ENCODE results near the gene PDZD2.

The PDZD2 gene

GRCh38 chr5:32153723-32154122 lies 514.8 kb downstream of the PDZD2 start:
- TF ChIP-seq CTCF (IDR thresholded peaks at IDR 0.05; ENCODE audit: extremely low read depth, insufficient read depth, missing control alignments) = no peak
- in situ Hi-C loops (cut with MboI; ENCODE audit: low pct_unique_long_range_greater_than_20kb, low sequenced_read_pairs, unreplicated experiment) = no loop called here
- DNase-seq (ENCODE audit: low spot score) = no peak

GRCh38 chr5:32155211-32155610 lies 516.3 kb downstream of the PDZD2 start:
- no peak for TF ChIP-seq CTCF (IDR thresholded peaks at IDR 0.05; ENCODE audit: extremely low read depth, insufficient read depth, missing control alignments)
- in situ Hi-C loops (cut with MboI; ENCODE audit: low pct_unique_long_range_greater_than_20kb, low sequenced_read_pairs, unreplicated experiment) = no loop called here
- no peak for DNase-seq (ENCODE audit: low spot score)

- TF ChIP-seq CTCF (IDR thresholded peaks at IDR 0.05; ENCODE audit: extremely low read depth, insufficient read depth, missing control alignments) = no peak
- no peak for DNase-seq (ENCODE audit: low spot score)
- in situ Hi-C loops (cut with MboI; ENCODE audit: low pct_unique_long_range_greater_than_20kb, low sequenced_read_pairs, unreplicated experiment) = no loop called here
Measured at GRCh38 chr5:32156635-32157034, 517.7 kb downstream of the PDZD2 start.

GRCh38 chr5:32157078-32157477 lies 518.1 kb downstream of the PDZD2 start:
- in situ Hi-C loops (cut with MboI; ENCODE audit: low pct_unique_long_range_greater_than_20kb, low sequenced_read_pairs, unreplicated experiment) = no loop called here
- no peak for TF ChIP-seq CTCF (IDR thresholded peaks at IDR 0.05; ENCODE audit: extremely low read depth, insufficient read depth, missing control alignments)
- DNase-seq (ENCODE audit: low spot score) = no peak

- in situ Hi-C loops (cut with MboI; ENCODE audit: low pct_unique_long_range_greater_than_20kb, low sequenced_read_pairs, unreplicated experiment) = no loop called here
- DNase-seq (ENCODE audit: low spot score) = no peak
- no peak for TF ChIP-seq CTCF (IDR thresholded peaks at IDR 0.05; ENCODE audit: extremely low read depth, insufficient read depth, missing control alignments)
Measured at GRCh38 chr5:32158679-32158975, 519.7 kb downstream of the PDZD2 start.

GRCh38 chr5:32159328-32160072 lies 520.6 kb downstream of the PDZD2 start:
- in situ Hi-C loops (cut with MboI; ENCODE audit: low pct_unique_long_range_greater_than_20kb, low sequenced_read_pairs, unreplicated experiment) = no loop called here
- TF ChIP-seq CTCF (IDR thresholded peaks at IDR 0.05; ENCODE audit: extremely low read depth, insufficient read depth, missing control alignments) = no peak

More at GRCh38 chr5:32159328-32160072, 520.6 kb downstream of the PDZD2 start:
- no peak for DNase-seq (ENCODE audit: low spot score)

All from GM13977 (cell line).